ENCODE results near the gene SCAMP4. TPM values are rescaled to one million over a fixed set of nuclear protein-coding genes. Genes with fewer than 3 reads are reported as not detected.

Gene SCAMP4
- polyA plus RNA-seq, 1 donor from 2014 or later: 12.7 TPM

- no peak overlapping the region for H3K4me3 ChIP-seq (ENCODE audit: low read length)
- H3K27ac ChIP-seq (ENCODE audit: low read length): no peak overlapping the region
- no peaks in the 10 kb centered on the region for H3F3A ChIP-seq (ENCODE audit: insufficient read depth, low read length, poor library complexity, severe bottlenecking)
- no peaks in the 10 kb centered on the region for H3K27me3 ChIP-seq (ENCODE audit: insufficient read depth, low read depth, low read length)
- TF ChIP-seq POLR2AphosphoS5 (IDR thresholded peaks at IDR 0.05) (no peak), RAD21 (conservative IDR thresholded peaks at IDR 0.05) (no peak), EP300 (conservative IDR thresholded peaks at IDR 0.05; ENCODE audit: poor library complexity, severe bottlenecking) (no peak), REST (IDR thresholded peaks at IDR 0.05; ENCODE audit: borderline replicate concordance) (no peak), TAF1 (IDR thresholded peaks at IDR 0.05; ENCODE audit: low read depth) (no peak)
- no peaks in the 10 kb centered on the region for H3K79me2 ChIP-seq (replicated peaks; ENCODE audit: insufficient read depth, low read length)
- H4K20me1 ChIP-seq (ENCODE audit: insufficient read depth): no peaks in the 10 kb centered on the region
- H2AFZ ChIP-seq (ENCODE audit: low read depth, low read length): no peak overlapping the region
- H3K9ac ChIP-seq (ENCODE audit: low read length): no peak overlapping the region
- no peaks in the 10 kb centered on the region for H3K9me2 ChIP-seq (ENCODE audit: insufficient read depth, low read length)
- H3K9me3 ChIP-seq (ENCODE audit: low read length): no peaks in the 10 kb centered on the region
- no peaks in the 10 kb centered on the region for H3K36me3 ChIP-seq (ENCODE audit: insufficient read depth, low read length)
- H3K4me2 ChIP-seq (ENCODE audit: low read length): no peak overlapping the region
Measured at GRCh38 chr19:1933942-1934341, 28.7 kb downstream of the SCAMP4 start.

- no peaks in the 10 kb centered on the region for H3K79me2 ChIP-seq (replicated peaks; ENCODE audit: insufficient read depth, low read length)
Measured at GRCh38 chr19:1935484-1936208, 30.4 kb downstream of the SCAMP4 start.

GRCh38 chr19:1936430-1936829 lies 31.2 kb downstream of the SCAMP4 start:
- Histone ChIP-seq H3K9ac (ENCODE audit: low read length) (no peak overlapping the region), H3F3A (ENCODE audit: insufficient read depth, low read length, poor library complexity, severe bottlenecking) (peaks cover 5% of the 10 kb centered on the region), H2AFZ (ENCODE audit: low read depth, low read length) (no peak overlapping the region), H3K27ac (ENCODE audit: low read length) (no peak overlapping the region), H3K9me3 (ENCODE audit: low read length) (no peaks in the 10 kb centered on the region), H3K9me2 (ENCODE audit: insufficient read depth, low read length) (no peaks in the 10 kb centered on the region), H3K4me3 (ENCODE audit: low read length) (no peak overlapping the region), H3K27me3 (ENCODE audit: insufficient read depth, low read depth, low read length) (no peaks in the 10 kb centered on the region), H3K36me3 (ENCODE audit: insufficient read depth, low read length) (no peaks in the 10 kb centered on the region), H3K79me2 (replicated peaks; ENCODE audit: insufficient read depth, low read length) (no peaks in the 10 kb centered on the region), H4K20me1 (ENCODE audit: insufficient read depth) (no peaks in the 10 kb centered on the region), H3K4me2 (ENCODE audit: low read length) (no peak overlapping the region)
- TF ChIP-seq CTCF (IDR thresholded peaks at IDR 0.05; ENCODE audit: poor library complexity, severe bottlenecking) (no peak), EP300 (conservative IDR thresholded peaks at IDR 0.05; ENCODE audit: poor library complexity, severe bottlenecking) (no peak), MXI1 (conservative IDR thresholded peaks at IDR 0.05; ENCODE audit: poor library complexity, severe bottlenecking) (no peak), SMC3 (conservative IDR thresholded peaks at IDR 0.05; ENCODE audit: poor library complexity) (no peak), POLR2AphosphoS5 (IDR thresholded peaks at IDR 0.05) (no peak), REST (IDR thresholded peaks at IDR 0.05; ENCODE audit: borderline replicate concordance) (no peak), TAF1 (IDR thresholded peaks at IDR 0.05; ENCODE audit: low read depth) (no peak)

More at GRCh38 chr19:1935484-1936208, 30.4 kb downstream of the SCAMP4 start:
- Histone ChIP-seq H3K4me3 (ENCODE audit: low read length) (no peak overlapping the region), H3F3A (ENCODE audit: insufficient read depth, low read length, poor library complexity, severe bottlenecking) (peaks cover 5% of the 10 kb centered on the region), H2AFZ (ENCODE audit: low read depth, low read length) (no peak overlapping the region), H3K9me3 (ENCODE audit: low read length) (no peaks in the 10 kb centered on the region), H3K27ac (ENCODE audit: low read length) (no peak overlapping the region), H3K4me2 (ENCODE audit: low read length) (no peak overlapping the region), H3K36me3 (ENCODE audit: insufficient read depth, low read length) (no peaks in the 10 kb centered on the region), H3K9ac (ENCODE audit: low read length) (no peak overlapping the region), H4K20me1 (ENCODE audit: insufficient read depth) (no peaks in the 10 kb centered on the region), H3K27me3 (ENCODE audit: insufficient read depth, low read depth, low read length) (no peaks in the 10 kb centered on the region), H3K9me2 (ENCODE audit: insufficient read depth, low read length) (no peaks in the 10 kb centered on the region)
- no peak for TF ChIP-seq RAD21 (conservative IDR thresholded peaks at IDR 0.05)
